AG10803 (cell line): ENCODE data around the gene SETD3.

Experiments
- DNase-seq: peaks from one replicate; pipeline ENCODE4 v3.0.0; 2010; ENCODE audit warnings: low read depth
- H3K4me3 ChIP-seq: 2 replicates; pipeline ENCODE4 v1.5.1; 2011; ENCODE audit warnings: mild to moderate bottlenecking, low read length, control low read depth
- CTCF ChIP-seq: conservative IDR thresholded peaks from 2 replicates; pipeline ENCODE4 v1.5.1; 2011; ENCODE audit warnings: mild to moderate bottlenecking, low read length, control low read depth, inconsistent platforms

SETD3 gene

GRCh38 chr14:99475179-99475578, 5.5 kb downstream of the SETD3 start:
- no peak overlapping the region for H3K4me3 ChIP-seq
- no peak for DNase-seq
- TF ChIP-seq CTCF = no peak

GRCh38 chr14:99473458-99473857, 7.2 kb downstream of the SETD3 start:
- no peak for TF ChIP-seq CTCF
- no peak for DNase-seq
- H3K4me3 ChIP-seq = no peak overlapping the region

GRCh38 chr14:99472937-99473336, 7.7 kb downstream of the SETD3 start:
- DNase-seq = no peak
- H3K4me3 ChIP-seq = no peak overlapping the region
- no peak for TF ChIP-seq CTCF

- no peak for TF ChIP-seq CTCF
- no peak for DNase-seq
- H3K4me3 ChIP-seq = no peak overlapping the region
These were observed 8.9 kb downstream of the SETD3 start for GRCh38 chr14:99471731-99472130.

GRCh38 chr14:99468836-99469592, 11.6 kb downstream of the SETD3 start:
- TF ChIP-seq CTCF = no peak
- no peak for DNase-seq
- H3K4me3 ChIP-seq = no peak overlapping the region

GRCh38 chr14:99468081-99468480, 12.6 kb downstream of the SETD3 start:
- TF ChIP-seq CTCF = no peak
- no peak overlapping the region for H3K4me3 ChIP-seq
- no peak for DNase-seq

GRCh38 chr14:99467336-99468078, 13.2 kb downstream of the SETD3 start:
- no peak for DNase-seq
- TF ChIP-seq CTCF = no peak
- H3K4me3 ChIP-seq = no peak overlapping the region
